ENCODE results near the gene RANGRF. TPM values are rescaled to one million over a fixed set of nuclear protein-coding genes. Genes with fewer than 3 reads are reported as not detected.

The RANGRF gene
- total RNA-seq, 2 experiments from 2014 or later = 44.1 to 47.8 TPM

GRCh38 chr17:8332128-8332527, 43.7 kb downstream of the RANGRF start:
- POLR2A ChIA-PET = no interaction called here
- H3K9me3 Mint-ChIP-seq = no peaks in the 10 kb centered on the region
- DNase-seq = no peak
- intact Hi-C loops (cut with micrococcal nuclease) = no loop called here
- no peaks in the 10 kb centered on the region for H3K36me3 Mint-ChIP-seq (ENCODE audit: low read depth)
- no peak overlapping the region for H3K27ac Mint-ChIP-seq
- no peak for ATAC-seq
- H3K4me1 Mint-ChIP-seq (ENCODE audit: low read depth) = no peaks in the 10 kb centered on the region
- peaks cover 11% of the 10 kb centered on the region for H3K27me3 Mint-ChIP-seq
- no peak for TF ChIP-seq CTCF (IDR thresholded peaks at IDR 0.05)
- no peak overlapping the region for H3K4me3 Mint-ChIP-seq
- CTCF ChIA-PET = no interaction called here

DNA sequence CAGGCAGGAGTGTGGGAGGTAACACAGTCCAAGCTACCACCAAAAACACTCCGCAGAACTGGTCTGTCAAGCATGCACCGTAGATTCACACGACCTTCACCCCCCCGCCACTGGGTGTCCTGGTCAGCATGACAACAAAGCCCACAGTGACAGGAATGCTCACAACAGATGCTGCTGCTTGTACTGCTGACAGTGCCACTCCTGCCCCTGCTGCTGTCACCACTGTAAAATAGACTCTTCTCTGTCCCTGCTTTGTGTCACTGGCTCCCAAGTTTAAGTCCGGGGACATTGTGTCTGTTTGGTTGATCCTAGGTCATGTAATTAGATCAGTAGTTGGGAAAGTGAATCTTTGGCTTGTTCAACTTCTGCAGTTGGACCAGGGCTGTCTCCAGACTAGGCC, 44.2 kb downstream of the RANGRF start:
- CTCF ChIA-PET = no interaction called here

DNA sequence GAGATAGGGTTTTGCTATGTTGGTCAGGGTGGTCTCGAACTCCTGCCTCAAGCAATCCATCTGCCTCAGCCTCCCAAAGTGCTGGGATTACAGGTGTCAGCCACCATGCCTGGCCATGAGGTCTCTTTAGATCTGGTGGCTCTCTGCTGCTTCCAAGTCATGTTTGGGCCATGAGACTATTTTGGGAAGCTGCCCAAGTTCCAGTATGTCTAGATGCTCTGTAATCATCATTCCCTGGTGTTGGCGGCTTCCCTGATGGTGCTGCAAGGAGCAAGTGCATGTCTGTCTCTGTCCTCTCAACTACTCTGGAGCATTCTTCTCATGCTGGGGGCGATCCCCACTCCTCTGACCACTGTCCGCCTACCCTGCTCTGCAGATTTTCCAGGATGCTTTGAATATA, 44.8 kb downstream of the RANGRF start:
- ChIA-PET POLR2A (no interaction called here), CTCF (no interaction called here)
- no peak overlapping the region for H3K4me3 Mint-ChIP-seq
- H3K27me3 Mint-ChIP-seq = peaks cover 4% of the 10 kb centered on the region
- TF ChIP-seq CTCF (IDR thresholded peaks at IDR 0.05) = no peak
- no peak overlapping the region for H3K27ac Mint-ChIP-seq
- no peaks in the 10 kb centered on the region for H3K36me3 Mint-ChIP-seq (ENCODE audit: low read depth)
- DNase-seq (no peak), ATAC-seq (no peak)
- intact Hi-C loops (cut with micrococcal nuclease) = no loop called here
- H3K9me3 Mint-ChIP-seq = no peaks in the 10 kb centered on the region
- H3K4me1 Mint-ChIP-seq (ENCODE audit: low read depth) = peaks cover 4% of the 10 kb centered on the region

More for the DNA sequence above, 44.2 kb downstream of the RANGRF start:
- Mint-ChIP-seq H3K4me3 (no peak overlapping the region), H3K36me3 (ENCODE audit: low read depth) (no peaks in the 10 kb centered on the region), H3K9me3 (no peaks in the 10 kb centered on the region), H3K27ac (no peak overlapping the region), H3K4me1 (ENCODE audit: low read depth) (peaks cover under 1% of the 10 kb centered on the region), H3K27me3 (peaks cover 9% of the 10 kb centered on the region)
- intact Hi-C loops (cut with micrococcal nuclease) = no loop called here
- ATAC-seq (no peak), DNase-seq (no peak)
- POLR2A ChIA-PET = no interaction called here
- TF ChIP-seq CTCF (IDR thresholded peaks at IDR 0.05) = no peak

DNA sequence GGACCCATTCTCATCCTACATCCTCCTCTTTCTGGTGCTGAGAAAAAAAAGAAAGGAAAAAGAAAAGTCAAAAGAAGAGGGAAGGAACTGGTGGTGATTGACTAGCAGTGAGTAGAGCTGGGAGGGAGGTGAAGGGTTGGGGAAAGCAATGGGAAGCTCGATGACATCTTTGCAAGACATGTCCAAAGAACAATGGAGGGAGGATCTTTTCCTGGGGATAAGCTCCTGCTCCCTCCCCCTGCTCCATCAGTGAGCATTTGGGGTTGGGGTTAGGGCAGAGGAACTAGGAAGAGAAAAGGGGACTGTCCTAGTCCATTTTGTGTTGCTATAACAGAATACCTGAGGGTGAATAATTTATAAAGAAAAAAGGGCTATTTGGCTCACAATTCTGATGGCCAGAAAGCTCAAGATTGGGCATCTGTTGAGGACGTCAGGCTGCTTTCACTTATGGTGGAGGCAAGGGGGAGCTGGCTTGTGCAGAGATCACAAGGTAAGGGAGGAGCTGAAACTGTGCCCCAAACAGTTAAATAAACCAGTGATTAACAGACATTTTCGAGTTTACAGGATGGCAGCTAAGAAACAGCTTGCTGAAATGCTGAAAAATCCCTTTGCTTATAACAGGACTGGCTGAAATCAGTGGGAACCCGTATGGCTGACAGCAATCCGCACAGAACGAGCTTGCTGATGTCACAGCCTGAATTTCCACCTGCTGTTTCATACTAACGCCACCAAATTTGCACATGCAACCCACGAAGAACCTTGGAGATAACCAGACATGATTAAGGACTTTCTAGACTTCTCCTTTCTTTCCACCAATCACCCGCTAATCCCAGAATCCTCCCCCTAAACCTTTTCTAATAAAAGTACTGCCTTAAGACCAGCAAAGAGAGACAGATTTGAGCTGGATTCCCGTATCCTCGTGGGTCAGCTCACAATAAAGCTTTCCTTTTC, 49.6 kb downstream of the RANGRF start:
- peaks cover 2% of the 10 kb centered on the region for H3K27me3 Mint-ChIP-seq
- TF ChIP-seq CTCF (IDR thresholded peaks at IDR 0.05) = no peak
- ATAC-seq (peak; percentile 45), DNase-seq (no peak)
- peaks cover 4% of the 10 kb centered on the region for H3K4me1 Mint-ChIP-seq (ENCODE audit: low read depth)
- intact Hi-C loops (cut with micrococcal nuclease) = no loop called here
- POLR2A ChIA-PET = interaction anchor here (0.6 to 1.5 kb wide), 4 partner anchors 11 to 72 kb away, joined by 3 to 5 read pairs (median 4); partner anchors contain the start of gene KRABD2
- H3K27ac Mint-ChIP-seq = no peak overlapping the region
- H3K9me3 Mint-ChIP-seq = no peaks in the 10 kb centered on the region
- CTCF ChIA-PET = interaction anchor here (0.7 to 1.5 kb wide), 8 partner anchors 11 to 447 kb away, joined by 3 to 7 read pairs (median 4); no protein-coding TSS in a partner anchor
- no peak overlapping the region for H3K4me3 Mint-ChIP-seq
- H3K36me3 Mint-ChIP-seq (ENCODE audit: low read depth) = no peaks in the 10 kb centered on the region

- TF ChIP-seq CTCF (IDR thresholded peaks at IDR 0.05) = no peak
- CTCF ChIA-PET = interaction anchor here (0.7 to 1.5 kb wide), 5 partner anchors 22 to 446 kb away, joined by 3 to 7 read pairs (median 4); no protein-coding TSS in a partner anchor
- no peaks in the 10 kb centered on the region for H3K36me3 Mint-ChIP-seq (ENCODE audit: low read depth)
- H3K9me3 Mint-ChIP-seq = no peaks in the 10 kb centered on the region
- peak overlapping the region; percentile 11 for H3K27ac Mint-ChIP-seq
- no peak for DNase-seq
- H3K4me3 Mint-ChIP-seq = no peak overlapping the region
- POLR2A ChIA-PET = interaction anchor here (0.6 to 1.5 kb wide), 5 partner anchors 12 to 165 kb away, joined by 3 to 5 read pairs (median 3); partner anchors contain the start of gene KRABD2
- peak; percentile 34 for ATAC-seq
- H3K27me3 Mint-ChIP-seq = peaks cover 2% of the 10 kb centered on the region
- peaks cover 4% of the 10 kb centered on the region for H3K4me1 Mint-ChIP-seq (ENCODE audit: low read depth)
- intact Hi-C loops (cut with micrococcal nuclease) = no loop called here
Observed at GRCh38 chr17:8338753-8339140, 50.3 kb downstream of the RANGRF start.

All from activated CD8-positive, alpha-beta T cell treated with anti-CD3 and anti-CD28 coated beads for 36 hours (primary cell).